HG03439 (cell line): ENCODE data around the gene GPAT3.
"Not testable (repeated sequence)": the region's sequence is repeated elsewhere in the genome, so short reads cannot be mapped to it uniquely, and the experiment has no call there.

Experiments used
- ATAC-seq: cut with Tn5 transposase; IDR thresholded peaks from one replicate; pipeline ENCODE4 v1.9.1; 2021; ENCODE audit warnings: mild to moderate bottlenecking, moderate library complexity; ENCODE audit not compliant: unreplicated experiment

Gene GPAT3

DNA sequence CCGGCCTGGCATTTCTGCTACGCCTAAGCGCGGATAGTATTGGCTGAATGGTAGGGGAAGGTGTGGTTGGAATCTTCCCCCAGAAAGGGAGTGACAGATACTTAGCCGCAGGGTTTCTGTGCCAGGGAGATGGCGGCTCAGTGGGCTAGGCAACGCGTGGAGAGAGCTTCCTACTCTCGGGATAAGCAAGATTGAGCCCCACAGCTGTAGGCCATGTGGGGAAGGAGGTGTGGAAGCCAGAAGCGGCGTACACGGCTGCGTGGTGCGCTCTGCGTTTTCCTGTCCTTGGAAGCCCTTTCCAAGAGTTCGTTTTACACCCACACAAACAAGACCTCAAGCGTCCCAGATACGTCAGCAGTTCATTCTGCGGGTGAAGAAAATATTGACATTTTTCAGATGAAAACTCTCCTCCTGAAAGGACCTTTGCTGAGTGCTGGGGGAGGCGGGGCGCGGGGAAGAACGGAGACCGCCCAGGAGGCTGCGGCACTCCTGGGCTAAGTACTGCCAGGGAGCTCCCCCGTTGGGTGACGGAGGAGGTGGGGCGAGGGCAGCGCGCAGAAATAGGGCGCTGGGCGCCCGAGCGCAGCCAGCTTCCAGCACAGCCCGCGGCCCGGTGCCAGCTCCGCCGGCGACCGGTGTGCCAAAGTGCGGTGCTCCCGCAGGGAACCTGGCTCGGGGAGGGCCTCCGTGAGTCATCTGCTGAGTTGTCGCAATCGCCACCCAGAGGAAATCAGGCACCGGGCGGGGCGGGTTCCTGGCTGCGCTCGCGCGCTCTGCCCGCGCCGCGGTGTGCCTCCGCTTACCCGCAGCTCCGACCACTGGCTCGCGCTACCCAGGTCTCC lies at the start of gene GPAT3:
TSS of gene GPAT3 (plus strand) at position 589 of the 842 bp plus-strand sequence. CDS start 515 bp downstream, outside the sequence.
- peak; percentile 73 for ATAC-seq

DNA sequence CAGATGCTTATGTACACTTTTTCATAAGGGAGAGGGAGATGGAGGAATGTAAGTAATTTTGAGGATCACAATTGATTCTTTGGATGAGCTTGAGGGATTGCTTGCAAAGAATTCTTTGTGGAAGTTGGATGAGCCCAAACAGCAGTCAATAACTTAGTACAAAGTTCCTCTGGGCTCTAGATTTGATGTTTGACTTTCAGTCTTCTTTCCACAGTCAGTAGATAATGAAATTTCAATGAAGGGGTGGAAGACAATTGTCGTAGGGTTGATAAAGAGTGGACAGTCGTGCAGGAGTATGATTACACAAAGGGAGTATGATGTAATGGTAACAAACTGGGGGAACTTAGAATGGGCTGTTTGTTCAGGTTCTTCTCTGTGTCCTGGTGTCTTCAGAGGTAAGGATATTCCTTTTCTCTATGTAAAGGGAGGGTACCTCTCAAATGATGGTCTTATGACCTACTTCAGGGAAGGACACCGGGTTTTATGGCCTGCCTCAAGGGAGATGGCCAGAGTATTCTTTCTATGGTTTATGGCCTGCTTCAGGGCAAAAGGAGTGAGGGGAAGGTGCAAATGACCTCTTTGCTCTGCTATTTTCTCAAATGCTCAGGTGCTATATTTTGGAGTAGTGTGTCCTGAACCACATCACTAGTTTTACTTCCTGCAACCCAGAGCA lies 49.3 kb upstream of the GPAT3 start:
- no peak for ATAC-seq

DNA sequence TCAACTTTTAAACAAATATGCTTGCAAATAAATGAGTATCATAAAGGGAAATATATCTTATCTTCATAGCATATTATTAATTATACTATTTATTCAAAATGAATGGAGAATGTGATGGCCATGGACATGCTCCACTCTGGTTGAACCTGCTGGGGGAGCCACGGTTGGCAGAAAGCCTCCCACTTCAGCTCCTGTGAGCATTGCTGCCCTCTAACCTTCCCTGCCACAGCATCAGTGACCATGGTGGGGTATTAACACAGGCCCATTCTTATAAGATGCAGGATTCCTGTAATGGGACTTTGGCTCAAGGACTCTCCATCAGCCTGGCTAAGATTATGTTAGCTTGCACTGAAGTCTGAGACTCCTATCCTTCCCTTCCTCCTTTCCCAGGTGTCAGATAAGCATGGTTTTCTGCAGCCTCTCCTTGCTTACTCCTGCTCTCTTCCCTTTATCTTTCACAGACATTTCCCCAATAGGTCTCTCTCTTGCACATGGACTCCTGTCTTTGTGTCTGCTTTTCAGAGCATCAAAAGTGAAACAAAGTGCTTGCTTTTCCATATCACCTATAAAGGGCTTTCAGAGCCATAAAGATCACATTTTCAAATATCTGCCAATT lies 46.1 kb upstream of the GPAT3 start:
- no peak for ATAC-seq

DNA sequence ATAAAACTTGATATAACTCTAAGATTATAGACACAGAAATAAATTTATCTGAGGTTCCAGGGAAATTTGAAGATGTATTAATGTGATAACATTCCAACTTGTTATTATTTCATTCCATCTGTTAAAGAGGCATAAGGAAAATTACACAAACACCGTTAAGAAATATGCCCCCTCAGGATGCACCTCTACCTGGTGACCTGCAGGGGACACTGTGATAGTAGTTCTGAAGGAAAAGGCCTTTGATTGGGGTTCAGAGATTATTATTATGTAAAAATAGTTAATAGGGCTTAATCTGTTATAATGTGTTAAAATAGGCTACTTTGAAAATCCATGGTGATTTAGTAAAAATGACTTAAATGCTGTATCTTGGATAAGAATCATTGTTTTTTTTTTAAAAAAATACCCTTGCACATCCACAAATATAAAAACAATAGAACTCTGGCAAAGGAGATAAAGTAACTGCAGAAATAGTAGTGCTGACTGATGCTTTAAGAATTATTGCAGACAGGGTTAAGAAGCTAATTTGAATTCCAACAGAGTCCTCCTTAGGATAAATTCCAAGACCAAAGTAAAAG lies 44.9 kb upstream of the GPAT3 start:
- peak; percentile 79 for ATAC-seq

DNA sequence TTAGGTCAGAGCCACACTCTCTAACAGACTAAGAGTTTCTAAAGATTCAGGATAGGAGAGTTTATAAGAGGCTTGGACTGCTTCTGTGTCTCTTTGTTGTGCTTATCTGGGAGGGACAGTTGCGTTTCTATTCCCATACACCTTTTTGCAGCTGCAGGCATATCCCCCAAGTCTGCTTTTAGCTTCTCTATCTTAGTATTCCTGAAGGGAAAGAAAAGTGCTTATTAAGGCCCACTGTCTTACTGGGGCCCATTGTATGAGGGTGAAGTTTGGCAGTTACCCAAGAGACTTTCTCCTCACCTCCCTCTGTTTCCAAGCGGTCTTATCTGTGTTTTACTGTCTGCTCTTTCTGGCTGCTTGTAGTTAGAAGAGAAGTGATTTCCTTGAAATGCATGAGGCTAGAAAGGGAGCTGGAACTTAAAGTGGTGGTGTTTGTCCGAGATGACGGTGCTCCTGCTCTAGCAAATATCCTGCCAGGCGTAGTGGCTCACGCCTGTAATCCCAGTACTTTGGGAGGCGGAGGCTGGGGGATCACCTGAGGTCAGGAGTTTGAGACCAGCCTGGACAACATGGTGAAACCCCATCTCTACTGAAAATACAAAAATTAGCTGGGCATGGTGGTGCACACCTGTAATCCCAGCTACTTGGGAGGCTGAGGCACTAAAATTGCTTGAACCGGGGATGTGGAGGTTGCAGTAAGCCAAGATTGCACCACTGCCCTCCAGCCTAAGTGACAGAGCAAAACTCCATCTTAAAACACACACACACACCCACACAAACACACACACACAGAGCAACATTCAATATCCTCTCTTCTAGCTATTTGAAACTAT lies 39.6 kb upstream of the GPAT3 start:
- not testable (repeated sequence) for ATAC-seq

DNA sequence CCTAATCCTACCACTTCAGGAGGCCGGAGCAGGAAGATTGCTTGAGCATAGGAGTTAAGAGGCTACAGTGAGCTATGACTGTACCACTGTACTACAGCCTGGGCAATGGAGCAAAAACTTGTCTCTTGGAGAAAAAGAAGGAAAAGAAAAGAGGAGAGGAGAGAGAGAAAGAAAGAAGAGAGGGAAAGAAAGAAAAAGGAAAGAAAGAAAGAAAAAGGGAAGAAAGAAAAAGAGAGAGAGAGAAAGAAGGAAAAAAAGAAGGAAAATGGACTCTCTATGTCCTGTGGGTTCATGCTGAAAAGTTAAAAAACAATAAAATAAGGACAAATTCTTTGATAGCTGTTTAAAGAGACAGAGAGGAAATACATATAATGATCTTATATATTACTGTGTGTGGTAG lies 37.7 kb upstream of the GPAT3 start:
- no peak for ATAC-seq

DNA sequence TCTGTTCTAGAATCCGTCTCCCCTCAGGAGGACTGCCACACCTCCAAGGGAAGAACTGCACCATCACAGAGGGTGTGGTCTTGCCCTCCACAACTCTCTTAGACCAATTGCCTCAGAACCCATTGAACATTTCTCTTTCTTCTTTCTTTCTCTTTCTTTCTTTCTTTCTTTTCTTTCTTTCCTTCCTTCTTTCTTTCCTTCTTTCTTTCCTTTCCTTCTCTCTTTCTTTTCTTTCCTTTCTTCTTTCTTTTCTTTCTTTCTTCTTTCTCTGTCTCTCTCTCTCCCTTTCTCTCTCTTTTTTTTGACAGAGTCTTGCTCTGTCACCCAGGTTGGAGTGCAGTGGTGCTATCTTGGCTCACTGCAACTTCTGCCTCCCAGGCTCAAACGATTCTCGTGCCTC lies 34.2 kb upstream of the GPAT3 start:
- ATAC-seq, result not testable (repeated sequence)

DNA sequence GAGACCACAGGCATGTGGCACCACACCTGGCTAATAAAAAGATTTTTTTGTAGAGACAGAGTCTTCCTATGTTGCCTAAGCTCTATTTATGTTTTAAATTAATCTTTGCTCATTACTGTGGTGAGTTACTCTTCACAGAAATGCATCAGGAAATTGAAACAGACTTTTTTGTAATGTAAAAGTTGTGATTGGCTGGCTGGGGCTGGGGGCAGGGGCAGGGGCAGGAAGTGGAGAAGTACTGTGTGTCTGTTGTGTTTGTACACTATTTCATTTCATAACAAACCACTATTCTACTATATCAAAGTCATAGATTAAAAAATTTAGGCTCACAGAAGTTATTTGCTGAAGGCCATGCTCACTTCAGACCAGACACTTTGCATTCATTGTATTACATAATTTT lies 31.9 kb upstream of the GPAT3 start:
- ATAC-seq, result no peak

DNA sequence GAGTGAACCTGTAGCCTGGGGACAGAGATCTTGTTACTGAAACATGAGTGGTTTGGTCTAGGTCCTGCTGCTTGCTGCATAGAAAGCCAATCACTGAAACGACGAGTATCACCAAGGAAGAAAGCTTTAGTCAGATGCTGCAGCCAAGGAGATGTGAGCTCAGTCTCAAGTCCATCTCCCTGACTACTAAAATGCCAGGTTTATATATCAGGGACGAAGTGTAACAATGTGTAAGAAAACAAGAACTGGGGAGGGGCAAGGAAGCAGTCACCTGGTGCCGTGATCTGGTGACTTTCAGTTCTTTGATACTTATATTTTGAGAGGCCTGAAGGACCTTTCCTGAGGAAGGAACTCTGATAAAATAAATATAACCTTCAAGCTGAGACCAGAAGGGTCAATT lies 31.4 kb upstream of the GPAT3 start:
- ATAC-seq, result no peak

DNA sequence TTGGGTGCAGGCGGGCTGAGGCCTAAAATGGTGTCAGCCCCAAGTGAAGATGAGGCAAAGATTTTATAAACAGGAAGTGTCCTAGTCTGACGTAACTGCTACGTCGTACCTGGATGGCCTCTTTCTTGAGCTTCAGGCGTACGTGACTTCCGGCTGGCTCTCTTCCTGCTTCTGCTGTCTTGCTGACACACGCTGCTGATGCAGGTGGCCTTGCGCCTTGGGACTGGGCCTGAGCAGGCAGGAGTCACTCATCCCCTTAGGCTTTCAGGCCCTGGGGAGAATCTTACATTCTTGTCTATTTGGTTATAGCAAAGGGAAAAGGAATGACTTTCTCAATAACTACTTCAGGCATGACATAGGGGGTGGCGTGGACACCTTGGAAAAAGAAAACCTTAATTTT lies 30.9 kb upstream of the GPAT3 start:
- no peak for ATAC-seq

DNA sequence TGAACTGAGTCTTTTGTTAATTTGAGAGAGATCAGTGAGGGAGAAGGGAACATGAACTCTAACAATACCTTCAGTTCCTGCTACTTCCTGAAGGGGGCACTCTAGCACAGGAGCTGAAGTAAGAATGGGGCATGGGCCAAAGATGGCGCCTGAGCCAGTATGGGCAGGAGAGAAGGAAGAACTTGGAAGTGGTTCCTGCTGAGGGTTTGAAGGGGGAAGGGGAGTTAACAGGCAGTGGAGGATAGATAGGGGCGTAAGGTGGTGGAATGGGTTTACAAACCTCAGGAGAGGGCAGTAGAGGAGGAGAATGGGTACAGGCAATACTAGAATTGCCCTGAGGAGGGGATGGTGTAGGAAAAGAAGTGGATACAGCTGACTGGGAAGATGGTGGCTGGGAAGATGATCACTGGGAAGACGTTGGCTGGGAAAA lies 26.7 kb upstream of the GPAT3 start:
- ATAC-seq, result not testable (repeated sequence)

DNA sequence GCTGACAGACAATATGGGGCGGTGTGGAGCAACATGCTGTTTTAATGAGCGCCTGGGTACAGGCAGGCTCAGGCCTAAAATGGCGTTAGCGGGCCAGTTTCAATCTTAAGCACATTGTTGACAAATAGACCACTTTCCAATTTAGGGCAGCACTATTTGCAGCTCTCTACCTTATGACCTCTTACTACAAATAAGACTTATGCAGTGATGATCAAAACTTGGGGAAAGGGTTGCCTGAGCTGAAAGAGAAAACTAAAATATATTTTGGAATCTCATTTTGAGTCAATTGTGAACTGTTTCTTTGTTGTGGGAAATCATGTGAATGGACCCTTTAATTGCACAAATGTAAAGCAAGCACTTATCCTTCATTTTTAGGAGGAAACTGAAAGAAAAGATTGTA lies 25.5 kb upstream of the GPAT3 start:
- no peak for ATAC-seq

DNA sequence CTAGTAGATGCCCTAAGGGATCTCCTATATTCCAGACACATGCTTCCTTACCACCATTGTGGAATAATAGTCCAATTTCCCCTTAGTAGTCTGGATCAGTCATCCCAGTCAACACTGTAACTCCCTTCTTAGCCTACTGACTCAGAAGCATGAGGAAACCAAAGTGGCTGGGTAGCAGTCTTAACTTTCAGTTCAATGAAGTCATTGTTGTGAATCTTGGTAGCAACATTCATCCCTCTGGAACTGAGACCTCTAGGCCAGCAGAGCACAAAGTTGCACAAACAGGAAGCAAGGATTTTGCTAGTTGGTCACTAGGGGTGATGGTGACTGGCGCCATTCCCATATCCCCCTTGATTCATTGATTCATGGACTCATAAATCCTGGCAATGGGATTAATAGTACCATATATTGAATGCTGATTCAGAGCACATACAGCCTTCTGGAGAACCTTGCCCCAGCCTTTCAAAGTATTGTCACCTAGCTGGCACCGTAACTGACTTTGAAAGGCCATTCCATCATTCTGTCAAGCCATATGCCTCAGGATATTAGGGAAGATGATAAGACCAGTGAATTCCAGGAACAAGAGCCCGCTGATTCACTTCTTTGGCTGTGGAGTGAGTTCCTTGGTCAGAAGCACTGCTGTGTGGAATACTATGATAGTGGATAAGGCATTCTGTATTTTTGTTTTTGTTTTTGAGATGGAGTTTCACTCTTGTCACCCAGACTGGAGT lies 19.7 kb upstream of the GPAT3 start:
- ATAC-seq, result no peak

DNA sequence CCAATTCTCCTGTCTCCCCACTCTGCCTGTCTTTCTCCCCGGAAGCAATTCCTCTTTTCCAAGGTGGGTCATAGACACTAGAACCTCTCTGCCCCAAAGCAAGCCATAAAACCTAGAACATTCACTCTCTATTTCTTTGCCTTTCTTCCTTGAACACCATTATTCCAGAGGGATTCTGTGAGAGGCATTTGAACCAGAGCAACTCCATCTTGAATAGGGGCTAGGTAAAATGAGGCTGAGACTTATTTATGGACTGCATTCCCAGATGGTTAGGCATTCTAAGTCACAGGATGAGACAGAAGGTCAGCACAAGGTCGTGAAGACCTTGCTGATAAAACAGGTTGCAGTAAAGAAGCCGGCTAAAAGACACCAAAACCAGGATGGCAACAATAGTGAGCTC lies 13.7 kb upstream of the GPAT3 start:
- ATAC-seq, result no peak

DNA sequence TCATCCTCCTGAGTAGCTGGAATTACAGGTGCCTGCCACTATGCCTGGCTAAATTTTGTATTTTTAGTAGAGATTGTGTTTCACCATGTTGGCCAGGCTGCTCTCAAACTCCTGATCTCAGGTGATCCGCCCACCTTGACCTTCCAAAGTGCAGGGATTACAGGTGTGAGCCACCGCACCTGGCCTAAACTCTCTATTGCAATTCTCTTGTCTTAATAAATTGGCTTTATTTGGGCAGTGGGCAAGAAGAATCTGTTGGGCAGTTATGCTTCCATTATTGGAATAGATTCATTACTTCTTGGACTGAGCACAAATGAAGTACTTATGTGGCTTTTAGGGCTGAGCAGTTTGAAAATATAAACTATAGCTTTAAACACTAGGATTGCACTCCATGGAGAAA lies 8.2 kb upstream of the GPAT3 start:
- no peak for ATAC-seq

DNA sequence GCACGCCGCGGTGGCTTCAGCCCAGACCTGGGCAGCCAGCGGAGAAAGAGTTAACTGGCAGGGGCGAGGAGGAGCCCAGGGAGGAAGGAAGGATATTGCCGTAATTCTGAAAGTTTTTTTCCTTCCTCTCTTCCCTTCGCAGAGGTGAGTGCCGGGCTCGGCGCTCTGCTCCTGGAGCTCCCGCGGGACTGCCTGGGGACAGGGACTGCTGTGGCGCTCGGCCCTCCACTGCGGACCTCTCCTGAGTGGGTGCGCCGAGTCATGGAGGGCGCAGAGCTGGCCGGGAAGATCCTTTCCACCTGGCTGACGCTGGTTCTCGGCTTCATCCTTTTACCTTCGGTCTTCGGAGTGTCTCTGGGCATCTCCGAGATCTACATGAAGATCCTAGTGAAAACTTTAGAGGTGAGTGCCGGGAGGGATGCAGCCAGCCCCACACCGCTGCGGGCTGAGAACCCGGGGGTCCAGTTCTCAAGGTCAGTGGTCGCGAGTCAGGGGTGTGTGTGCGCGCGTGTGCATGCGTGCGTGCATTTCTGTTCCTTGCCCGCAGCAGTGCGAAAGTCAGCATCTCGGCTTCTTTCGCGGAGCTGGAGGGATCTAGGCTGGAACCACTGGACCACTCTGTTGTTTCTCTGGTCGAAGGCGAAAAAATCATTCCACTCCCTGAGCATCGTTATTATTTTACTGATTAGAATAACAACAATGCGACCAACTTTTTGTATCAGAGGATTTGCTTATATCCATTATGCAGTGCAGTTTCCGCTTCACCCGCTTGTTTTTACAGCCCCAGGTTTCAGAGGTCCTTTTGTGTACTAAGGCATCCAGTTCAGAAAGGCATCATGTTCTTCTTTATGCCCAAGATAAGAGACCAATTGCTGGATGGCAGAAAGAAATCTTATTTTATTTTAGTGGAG lies 709 bp downstream of the GPAT3 start:
- ATAC-seq, result peak; percentile 28

DNA sequence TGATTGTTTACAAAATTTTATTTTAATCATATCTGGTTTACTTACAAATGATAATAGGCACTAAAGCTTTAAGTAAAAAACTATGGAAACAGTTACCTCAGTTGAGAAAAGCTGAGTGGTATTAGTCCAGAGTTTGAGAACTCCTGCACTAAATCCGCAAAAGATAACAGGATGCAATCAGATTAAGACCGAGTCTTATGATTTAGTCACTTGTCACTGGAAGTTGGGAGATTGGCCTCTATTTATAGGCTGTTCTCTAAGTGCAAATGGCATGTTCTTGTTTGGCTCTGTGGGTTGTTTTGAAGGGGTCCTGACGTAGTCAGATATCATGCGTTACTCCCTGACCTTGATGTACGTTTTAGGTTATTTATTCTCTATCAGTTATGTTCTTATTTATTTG lies 6.3 kb downstream of the GPAT3 start:
- no peak for ATAC-seq

DNA sequence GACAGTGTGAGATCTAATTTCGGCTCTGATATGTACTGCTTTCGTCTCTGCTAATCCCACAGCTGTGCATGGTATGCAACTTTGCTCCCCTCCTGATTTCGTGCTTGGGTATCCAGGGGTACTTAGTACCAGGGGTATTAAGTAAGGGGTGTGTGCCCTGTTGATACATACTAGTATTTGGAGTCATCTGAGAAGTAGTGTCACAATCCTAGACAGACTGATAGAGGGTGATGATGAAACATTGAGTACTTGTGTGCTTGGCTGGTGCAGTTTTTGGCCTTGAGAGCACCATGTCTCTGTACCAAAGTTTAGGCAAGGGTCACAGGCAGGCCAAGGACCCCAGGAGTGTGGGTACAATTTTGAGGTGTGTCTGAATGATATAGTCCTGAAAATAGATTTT lies 10.9 kb downstream of the GPAT3 start:
- no peak for ATAC-seq
